HUDEP-2 (cell line): ENCODE data around the gene OVCH1.

Source experiments
- DNase-seq, 76 experiments: peaks; one replicate each; lab custom pipeline; 2025; ENCODE audit not compliant: unreplicated experiment in 76 of 76; lab: John Stamatoyannopoulos, UW

The OVCH1 gene

GRCh38 chr12:29497588-29497987, at the start of gene OVCH1:
TSS of gene OVCH1 (minus strand) at chr12:29497686. CDS start at chr12:29497686, 0 bp downstream.
- no peak for DNase-seq

GRCh38 chr12:29547151-29547632, 49.7 kb upstream of the OVCH1 start:
- no peak for DNase-seq

DNA sequence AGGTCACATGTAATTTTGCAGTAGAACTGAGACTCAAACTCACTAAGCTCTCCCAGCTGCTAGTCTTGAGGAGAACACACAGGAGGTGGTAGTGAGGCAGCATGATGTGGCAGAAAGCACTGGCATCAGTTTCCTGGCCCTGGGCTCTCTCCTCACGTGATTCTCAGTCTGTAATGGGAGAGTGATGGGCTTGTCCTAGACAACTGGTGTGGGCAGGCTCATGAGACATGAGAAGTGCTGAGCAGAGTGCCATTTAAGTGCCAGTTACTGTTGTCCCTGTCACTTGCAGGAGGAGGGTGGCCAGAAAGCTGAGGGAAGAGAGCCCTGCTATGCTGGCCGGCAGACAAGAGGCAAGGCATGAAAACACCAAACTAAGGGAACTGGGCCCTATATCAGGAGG, 48.5 kb upstream of the OVCH1 start:
- DNase-seq, result no peak

GRCh38 chr12:29545102-29545467, 47.6 kb upstream of the OVCH1 start:
- DNase-seq, result no peak

DNA sequence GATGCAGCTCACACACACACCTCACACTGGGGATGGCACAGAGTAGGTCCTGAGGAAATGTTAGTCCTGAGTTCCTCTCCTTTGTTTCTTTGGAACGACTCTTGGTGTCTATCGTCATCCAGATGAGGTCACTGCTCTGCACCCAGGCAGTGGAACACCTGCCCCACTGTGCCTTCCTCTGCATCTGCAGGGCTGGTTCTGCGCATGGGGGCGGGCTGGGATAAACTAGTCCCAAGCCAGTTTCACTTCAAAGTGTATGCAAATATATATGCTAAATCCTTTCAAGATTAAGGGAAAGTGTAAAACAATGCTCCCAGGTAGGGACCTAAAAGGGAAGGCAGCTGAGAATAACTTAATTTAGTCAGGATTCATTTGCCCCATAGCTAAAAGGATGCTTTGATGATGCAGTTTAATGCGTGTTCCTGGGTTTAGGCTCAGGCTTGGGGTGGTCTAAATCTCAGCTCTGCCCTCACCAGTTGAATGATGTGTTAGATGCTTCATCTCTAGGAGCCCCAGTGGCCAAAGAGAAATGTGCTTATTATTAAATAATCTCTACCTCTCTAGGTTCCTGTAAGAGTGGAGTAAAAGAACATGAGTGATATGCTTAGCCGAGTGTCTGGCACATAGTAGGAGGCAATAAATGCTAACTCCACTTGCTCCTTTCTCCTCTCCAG, 47.1 kb upstream of the OVCH1 start:
- no peak for DNase-seq

DNA sequence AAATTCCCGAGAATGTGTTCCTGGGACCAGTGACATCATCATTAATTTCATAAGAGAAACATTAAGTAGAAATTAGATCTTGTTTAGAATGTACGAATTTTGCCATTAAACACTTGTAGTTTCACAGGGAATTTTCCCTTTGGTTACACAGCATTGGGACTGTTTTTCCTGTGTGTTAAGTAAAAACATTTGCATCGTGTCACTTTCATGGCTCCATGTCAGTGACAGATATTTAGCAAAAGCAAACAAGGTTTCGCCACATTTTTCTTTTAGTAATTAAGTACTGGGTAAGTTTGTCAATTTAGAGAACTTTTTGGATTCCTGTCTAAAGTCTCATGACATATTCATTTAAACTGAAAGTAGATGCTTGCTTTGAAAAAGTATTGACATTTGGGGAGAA, 45.5 kb upstream of the OVCH1 start:
- DNase-seq, result no peak

DNA sequence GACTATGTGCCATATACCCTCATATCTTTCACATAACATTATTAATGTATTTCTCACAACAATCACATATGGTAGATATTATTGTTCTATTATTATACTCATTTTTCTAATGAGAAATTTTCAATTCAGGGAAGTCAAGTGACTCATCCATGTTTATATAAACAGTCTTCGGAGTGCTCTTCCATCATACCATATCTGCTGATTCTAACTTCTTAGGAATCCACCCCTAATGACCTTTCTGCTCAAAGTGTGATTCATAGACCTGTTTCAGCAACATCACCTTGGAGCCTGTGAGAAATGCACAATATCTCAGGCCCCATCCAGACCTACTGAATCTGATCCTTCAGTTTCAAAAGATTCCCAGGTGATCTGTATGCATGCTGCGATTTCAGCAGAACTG, 39.8 kb upstream of the OVCH1 start:
- DNase-seq, result no peak

DNA sequence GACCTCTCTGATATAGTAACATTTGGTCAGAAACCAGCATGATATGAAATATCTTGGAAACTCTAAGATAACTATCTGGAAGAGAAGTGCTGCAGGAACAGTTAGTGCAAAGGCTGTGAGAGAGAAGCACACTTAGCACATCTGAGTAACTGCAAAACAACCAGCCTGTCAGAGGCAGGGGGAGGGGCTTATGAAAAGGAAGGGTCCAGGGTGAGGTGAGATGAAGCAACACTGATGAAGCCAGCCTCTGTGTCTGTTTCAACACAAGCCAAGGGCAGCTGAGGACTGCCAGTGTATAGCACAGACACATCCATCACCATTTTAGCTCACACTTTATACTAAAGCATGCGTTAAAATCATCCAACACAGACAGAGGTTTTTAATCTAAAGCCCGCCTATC, 37.4 kb upstream of the OVCH1 start:
- no peak for DNase-seq

GRCh38 chr12:29533815-29534489, 36.5 kb upstream of the OVCH1 start:
- no peak for DNase-seq

DNA sequence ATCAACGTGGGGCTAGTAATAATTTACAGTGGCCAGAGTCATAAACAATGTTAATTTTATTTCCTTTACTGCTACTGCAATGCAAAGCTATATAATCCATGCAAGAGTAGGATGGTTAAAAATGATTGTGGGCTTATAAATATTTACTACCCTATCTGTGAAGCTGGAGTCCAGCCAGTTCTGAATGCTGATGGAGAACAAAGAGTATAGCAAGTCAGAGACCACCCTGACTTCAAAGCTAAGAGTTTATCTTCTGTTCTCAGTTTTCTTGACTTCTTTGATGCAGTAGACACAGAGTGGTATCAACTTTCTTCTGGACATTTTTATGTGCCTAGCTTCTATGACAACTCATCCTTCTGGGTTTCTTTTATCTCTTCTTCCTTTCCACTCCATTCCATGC, 34.0 kb upstream of the OVCH1 start:
- DNase-seq, result no peak

DNA sequence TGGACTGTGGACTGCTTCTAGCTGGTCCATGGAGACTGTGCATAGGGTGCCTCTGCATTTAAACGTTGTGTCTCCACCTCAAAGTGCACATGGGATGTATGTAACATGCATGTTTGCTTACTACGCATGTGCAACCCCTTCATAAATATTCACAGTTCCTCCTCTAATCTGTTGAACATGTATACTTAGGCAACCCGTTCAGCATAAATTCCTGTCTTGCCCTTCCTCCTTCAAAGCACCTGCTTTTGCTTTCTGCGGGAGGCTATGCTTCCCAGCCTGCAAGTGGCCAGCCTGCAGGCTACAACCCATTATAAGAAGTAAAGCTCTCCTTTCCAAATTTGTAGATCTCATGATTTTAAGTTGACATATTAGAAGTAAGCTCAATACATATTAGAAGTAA, 33.0 kb upstream of the OVCH1 start:
- DNase-seq, result no peak

DNA sequence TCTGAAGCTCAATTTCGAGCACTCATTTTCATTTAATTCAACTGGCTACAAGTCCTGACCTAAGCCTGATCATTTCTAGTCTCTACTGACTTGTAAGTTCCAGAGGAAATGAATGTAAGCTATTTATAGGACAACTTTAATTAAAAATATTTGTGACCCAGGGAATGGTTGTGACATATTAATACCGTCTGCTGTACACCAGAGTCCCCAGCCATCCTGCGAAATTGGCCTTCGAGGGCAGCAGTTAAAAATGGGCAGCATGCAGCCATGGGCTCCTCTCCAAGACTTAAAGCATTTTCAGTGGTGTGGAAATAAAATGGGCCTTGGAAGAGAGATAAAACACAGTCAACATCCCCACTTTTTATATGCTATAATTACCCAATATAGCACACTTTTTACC, 30.7 kb upstream of the OVCH1 start:
- no peak for DNase-seq

- no peak for DNase-seq
Measured at GRCh38 chr12:29521951-29522350, 24.5 kb upstream of the OVCH1 start.

DNA sequence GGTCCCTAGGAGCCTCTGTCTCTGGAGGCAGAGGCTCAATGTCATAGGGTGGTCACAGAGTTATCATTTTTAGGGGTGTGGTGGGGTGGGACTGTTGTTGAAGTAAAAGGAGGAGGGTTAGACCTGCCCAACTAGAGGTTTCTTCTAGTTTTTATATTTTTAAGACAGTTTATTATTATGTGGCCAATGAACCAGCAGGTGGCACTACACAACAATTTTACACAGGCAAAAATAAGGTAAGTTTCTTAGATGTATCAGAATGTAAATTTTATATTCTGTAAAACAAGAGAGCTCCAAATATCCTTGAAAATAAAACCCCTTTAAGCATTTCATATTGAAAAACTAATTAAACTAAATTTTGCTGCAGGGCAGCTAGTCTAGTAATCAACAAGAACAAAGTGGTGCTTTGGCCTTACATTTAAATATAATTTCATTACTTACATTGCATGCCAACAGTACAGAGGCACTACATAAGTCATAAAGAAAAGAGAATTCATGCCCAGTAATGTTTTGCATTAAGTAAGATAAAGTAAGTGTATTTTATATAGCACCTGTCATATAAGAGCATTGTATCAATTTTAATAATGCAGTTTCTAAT, 22.2 kb upstream of the OVCH1 start:
- DNase-seq, result peak in 7 of 76 experiments; percentile 1 to 13 (median 2)

DNA sequence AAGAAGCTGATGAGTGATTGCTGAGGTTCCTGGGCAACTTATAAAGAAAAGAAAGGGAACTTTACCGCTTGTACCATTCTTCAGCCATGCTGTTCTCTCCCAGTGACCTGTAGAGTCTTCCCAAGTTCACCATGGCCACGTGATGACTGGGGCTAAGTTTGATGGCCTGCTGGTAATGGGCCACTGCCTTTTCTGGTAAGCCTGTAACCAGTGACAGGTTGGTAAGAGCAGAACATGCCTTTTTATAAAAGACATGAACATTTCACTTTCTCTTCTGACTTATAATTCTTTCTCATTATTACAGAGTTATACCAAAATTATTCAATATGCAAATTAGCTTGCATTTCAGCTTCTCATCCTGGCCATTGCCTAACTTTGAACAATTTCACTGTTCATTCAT, 20.9 kb upstream of the OVCH1 start:
- DNase-seq, result no peak

DNA sequence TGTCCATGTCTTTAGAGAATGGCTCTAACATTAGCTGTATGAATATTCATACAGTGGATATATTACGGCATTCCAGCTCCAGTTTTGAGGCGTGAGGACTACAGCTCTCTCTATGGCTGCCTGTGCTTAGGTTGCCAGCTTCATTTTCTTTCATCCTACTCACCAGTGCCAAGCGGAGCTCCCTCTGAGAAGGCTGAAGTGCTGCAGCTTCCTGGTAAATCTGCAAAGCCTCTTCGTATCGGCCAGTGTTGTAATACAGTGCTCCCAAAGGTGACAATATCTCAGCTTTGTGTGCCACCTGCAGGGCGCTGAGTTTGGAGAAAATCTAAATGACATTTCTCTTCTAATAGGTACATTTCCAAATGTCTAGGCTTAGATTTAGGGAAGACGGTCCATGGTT, 19.8 kb upstream of the OVCH1 start:
- DNase-seq, result no peak

DNA sequence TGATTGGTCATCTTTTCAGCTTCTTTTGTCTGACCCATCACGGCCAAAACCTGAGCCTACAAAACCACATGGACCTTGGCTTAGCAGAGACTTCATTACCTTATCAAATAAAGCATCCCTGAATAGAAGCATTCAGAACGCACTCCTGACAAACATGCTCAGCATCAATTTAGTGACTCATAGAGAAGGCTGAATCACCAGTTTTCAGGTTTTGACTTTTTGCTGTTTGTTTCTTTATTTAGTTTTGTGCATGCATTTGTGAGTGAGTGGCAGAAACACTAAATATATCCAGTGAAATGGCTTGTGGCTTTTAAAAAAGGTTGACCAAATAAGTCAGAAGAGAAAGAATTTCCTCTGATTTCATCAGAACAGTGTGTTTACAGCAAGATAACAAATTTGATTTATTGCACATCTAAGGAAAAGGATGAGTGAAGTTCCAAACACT, 19.0 kb upstream of the OVCH1 start:
- no peak for DNase-seq

DNA sequence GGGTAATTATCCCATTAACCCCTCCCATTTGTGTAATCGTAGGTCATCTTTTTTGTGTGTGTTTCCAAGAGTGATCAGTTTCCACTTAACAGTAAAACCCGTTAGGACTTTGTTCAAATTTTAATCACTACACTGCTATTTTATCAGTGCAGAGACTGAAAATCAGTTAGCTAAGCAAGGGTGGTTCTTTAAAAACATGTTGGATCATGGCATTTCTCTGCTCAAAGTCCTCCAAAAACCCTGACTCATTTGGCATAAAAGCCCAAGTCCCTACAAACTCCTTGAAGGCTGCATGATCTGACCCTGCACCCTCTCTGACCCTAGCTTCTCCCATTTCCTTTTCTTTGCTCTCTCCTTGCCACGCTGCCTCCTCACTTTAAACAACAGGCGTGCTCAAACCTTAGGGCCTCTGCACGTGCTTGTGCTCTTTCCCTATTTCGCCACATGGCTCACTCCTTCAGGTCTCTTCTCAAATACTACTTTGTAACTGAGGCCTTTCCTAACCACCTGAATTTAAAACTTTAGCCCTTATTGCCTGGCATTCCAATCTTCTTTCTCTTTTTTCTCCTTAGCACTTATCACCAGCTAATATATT, 13.2 kb upstream of the OVCH1 start:
- DNase-seq, result no peak

GRCh38 chr12:29509503-29509902, 12.0 kb upstream of the OVCH1 start:
- no peak for DNase-seq

DNA sequence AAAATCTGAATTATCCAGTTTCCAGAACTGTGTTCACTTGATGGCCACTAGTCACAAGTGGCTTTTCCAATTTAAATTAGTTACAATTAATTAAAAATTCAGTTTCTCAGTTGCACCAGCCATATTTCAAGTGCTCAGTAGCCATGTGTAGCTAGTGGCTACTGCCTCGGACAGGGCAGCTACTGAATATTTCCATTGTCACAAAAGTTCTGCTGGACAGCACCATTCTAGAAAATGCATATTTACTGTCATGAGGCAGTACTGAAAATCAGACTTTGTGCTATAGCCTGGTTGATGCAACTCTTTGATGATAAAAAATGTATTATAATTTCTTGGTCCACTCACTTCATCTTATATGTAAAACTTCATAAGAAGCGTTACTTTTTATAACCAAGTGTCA, 11.5 kb upstream of the OVCH1 start:
- DNase-seq, result no peak

- DNase-seq, result no peak
Measured at GRCh38 chr12:29505122-29505521, 7.6 kb upstream of the OVCH1 start.

- DNase-seq, result no peak
Measured at GRCh38 chr12:29503283-29503682, 5.8 kb upstream of the OVCH1 start.
